ENCODE data around the gene MALRD1.
"Not testable (repeated sequence)": the region's sequence is repeated elsewhere in the genome, so short reads cannot be mapped to it uniquely, and the experiment has no call there.

MALRD1 gene

GRCh38 chr10:19713159-19713558, 664.6 kb downstream of the MALRD1 start:
- no peak for DNase-seq (ENCODE audit: low spot score)

- no peak for DNase-seq (ENCODE audit: low spot score)
Observed at GRCh38 chr10:19713800-19714525, 665.4 kb downstream of the MALRD1 start.

GRCh38 chr10:19719284-19719683, 670.7 kb downstream of the MALRD1 start:
- DNase-seq (ENCODE audit: low spot score), result peak; percentile 22

GRCh38 chr10:19724287-19724686, 675.7 kb downstream of the MALRD1 start:
- no peak for DNase-seq (ENCODE audit: low spot score)

- no peak for DNase-seq (ENCODE audit: low spot score)
Observed at GRCh38 chr10:19728376-19728775, 679.8 kb downstream of the MALRD1 start.

- DNase-seq (ENCODE audit: low spot score), result no peak
Observed at GRCh38 chr10:19728964-19729363, 680.4 kb downstream of the MALRD1 start.

GRCh38 chr10:19730167-19730906, 681.7 kb downstream of the MALRD1 start:
- DNase-seq (ENCODE audit: low spot score), result peak; percentile 8

- DNase-seq (ENCODE audit: low spot score), result peak; percentile 9
Observed at GRCh38 chr10:19730907-19731217, 682.3 kb downstream of the MALRD1 start.

- no peak for DNase-seq (ENCODE audit: low spot score)
Observed at GRCh38 chr10:19731560-19731959, 683.0 kb downstream of the MALRD1 start.

GRCh38 chr10:19738440-19738839, 689.8 kb downstream of the MALRD1 start:
- DNase-seq (ENCODE audit: low spot score), result no peak

- DNase-seq (ENCODE audit: low spot score), result not testable (repeated sequence)
Observed at GRCh38 chr10:19739232-19739631, 690.6 kb downstream of the MALRD1 start.

- DNase-seq (ENCODE audit: low spot score), result not testable (repeated sequence)
Observed at GRCh38 chr10:19742144-19742543, 693.5 kb downstream of the MALRD1 start.

GRCh38 chr10:19745672-19746071, 697.1 kb downstream of the MALRD1 start:
- no peak for DNase-seq (ENCODE audit: low spot score)

GRCh38 chr10:19749185-19749729, 700.7 kb downstream of the MALRD1 start:
- DNase-seq (ENCODE audit: low spot score), result peak; percentile 9

GRCh38 chr10:19750972-19751371, 702.4 kb downstream of the MALRD1 start:
- no peak for DNase-seq (ENCODE audit: low spot score)

GRCh38 chr10:19756919-19757318, 708.3 kb downstream of the MALRD1 start:
- no peak for DNase-seq (ENCODE audit: low spot score)

- DNase-seq (ENCODE audit: low spot score), result no peak
Observed at GRCh38 chr10:19762026-19762425, 713.4 kb downstream of the MALRD1 start.

- DNase-seq (ENCODE audit: low spot score), result no peak
Observed at GRCh38 chr10:19764111-19764510, 715.5 kb downstream of the MALRD1 start.

GRCh38 chr10:19767876-19768275, 719.3 kb downstream of the MALRD1 start:
- no peak for DNase-seq (ENCODE audit: low spot score)

- not testable (repeated sequence) for DNase-seq (ENCODE audit: low spot score)
Observed at GRCh38 chr10:19769826-19770225, 721.2 kb downstream of the MALRD1 start.

- DNase-seq (ENCODE audit: low spot score), result no peak
Observed at GRCh38 chr10:19772972-19773371, 724.4 kb downstream of the MALRD1 start.

GRCh38 chr10:19775296-19775695, 726.7 kb downstream of the MALRD1 start:
- no peak for DNase-seq (ENCODE audit: low spot score)

- DNase-seq (ENCODE audit: low spot score), result no peak
Observed at GRCh38 chr10:19777806-19778205, 729.2 kb downstream of the MALRD1 start.

Measured in hepatic stellate cell (primary cell).